ENCODE data around the gene DCPS.

The DCPS gene

GRCh38 chr11:126339863-126340434, 36.1 kb downstream of the DCPS start:
- no peaks in the 10 kb centered on the region for H3K4me1 ChIP-seq
- H3K27me3 ChIP-seq (ENCODE audit: control insufficient read depth, insufficient read depth, low read length): no peaks in the 10 kb centered on the region
- H3K9me3 ChIP-seq (ENCODE audit: control insufficient read depth, low read length): no peaks in the 10 kb centered on the region
- no peaks in the 10 kb centered on the region for H3K79me2 ChIP-seq
- no peak overlapping the region for H3K27ac ChIP-seq
- no peak overlapping the region for H2AFZ ChIP-seq
- H3K4me2 ChIP-seq (ENCODE audit: low read length): no peak overlapping the region
- no peaks in the 10 kb centered on the region for H3K36me3 ChIP-seq (ENCODE audit: control insufficient read depth, insufficient read depth, low read length)
- TF ChIP-seq CTCF (IDR thresholded peaks at IDR 0.05): no peak
- no peak overlapping the region for H3K4me3 ChIP-seq (ENCODE audit: low read depth, low read length)
- no peak overlapping the region for H3K9ac ChIP-seq

GRCh38 chr11:126340960-126341606, 37.2 kb downstream of the DCPS start:
- H3K4me2 ChIP-seq (ENCODE audit: low read length): no peak overlapping the region

GRCh38 chr11:126341760-126342161, 37.9 kb downstream of the DCPS start:
- no peaks in the 10 kb centered on the region for H3K4me1 ChIP-seq

More at GRCh38 chr11:126340960-126341606, 37.2 kb downstream of the DCPS start:
- no peak for TF ChIP-seq CTCF (IDR thresholded peaks at IDR 0.05)
- H3K36me3 ChIP-seq (ENCODE audit: control insufficient read depth, insufficient read depth, low read length): no peaks in the 10 kb centered on the region
- H2AFZ ChIP-seq: no peak overlapping the region
- H3K27me3 ChIP-seq (ENCODE audit: control insufficient read depth, insufficient read depth, low read length): no peaks in the 10 kb centered on the region
- no peak overlapping the region for H3K4me3 ChIP-seq (ENCODE audit: low read depth, low read length)
- H3K79me2 ChIP-seq: no peaks in the 10 kb centered on the region
- no peaks in the 10 kb centered on the region for H3K9me3 ChIP-seq (ENCODE audit: control insufficient read depth, low read length)
- H3K4me1 ChIP-seq: no peaks in the 10 kb centered on the region
- H3K9ac ChIP-seq: no peak overlapping the region
- no peak overlapping the region for H3K27ac ChIP-seq

GRCh38 chr11:126343051-126343450, 39.2 kb downstream of the DCPS start:
- Histone ChIP-seq H3K4me2 (ENCODE audit: low read length) (no peak overlapping the region), H3K79me2 (no peaks in the 10 kb centered on the region), H3K9ac (no peak overlapping the region), H2AFZ (no peak overlapping the region), H3K9me3 (ENCODE audit: control insufficient read depth, low read length) (no peaks in the 10 kb centered on the region), H3K27ac (no peak overlapping the region), H3K4me3 (ENCODE audit: low read depth, low read length) (no peak overlapping the region), H3K27me3 (ENCODE audit: control insufficient read depth, insufficient read depth, low read length) (no peaks in the 10 kb centered on the region), H3K4me1 (no peaks in the 10 kb centered on the region), H3K36me3 (ENCODE audit: control insufficient read depth, insufficient read depth, low read length) (no peaks in the 10 kb centered on the region)
- no peak for TF ChIP-seq CTCF (IDR thresholded peaks at IDR 0.05)

More at GRCh38 chr11:126341760-126342161, 37.9 kb downstream of the DCPS start:
- H3K4me2 ChIP-seq (ENCODE audit: low read length): no peak overlapping the region
- no peak overlapping the region for H3K27ac ChIP-seq
- H3K9me3 ChIP-seq (ENCODE audit: control insufficient read depth, low read length): no peaks in the 10 kb centered on the region
- H2AFZ ChIP-seq: no peak overlapping the region
- no peak for TF ChIP-seq CTCF (IDR thresholded peaks at IDR 0.05)
- no peak overlapping the region for H3K9ac ChIP-seq
- H3K27me3 ChIP-seq (ENCODE audit: control insufficient read depth, insufficient read depth, low read length): no peaks in the 10 kb centered on the region
- no peaks in the 10 kb centered on the region for H3K36me3 ChIP-seq (ENCODE audit: control insufficient read depth, insufficient read depth, low read length)
- no peak overlapping the region for H3K4me3 ChIP-seq (ENCODE audit: low read depth, low read length)
- no peaks in the 10 kb centered on the region for H3K79me2 ChIP-seq
